Bronchial epithelial cell (primary cell): ENCODE data around the gene SCFD2. TPM values are rescaled to one million over a fixed set of nuclear protein-coding genes. Genes with fewer than 3 reads are reported as not detected.

Experiments
- DNase-seq: peaks from one replicate; pipeline ENCODE4 v3.0.0-alpha.2; 2010; ENCODE audit warnings: low read depth
- FAIRE-seq: peaks from 2 replicates; lab custom pipeline; 2011; peaks lifted over from hg19 to GRCh38; lab: Jason Lieb, UNC
- H3K27me3 ChIP-seq: 2 replicates; pipeline ENCODE4 v1.5.1; 2011; ENCODE audit warnings: low read length; ENCODE audit not compliant: control insufficient read depth, insufficient read depth
- H3K36me3 ChIP-seq: 2 replicates; pipeline ENCODE4 v1.5.1; 2011; ENCODE audit warnings: low read length; ENCODE audit not compliant: control insufficient read depth, insufficient read depth
- H3K4me3 ChIP-seq: 2 replicates; pipeline ENCODE4 v1.5.1; 2011; ENCODE audit warnings: mild to moderate bottlenecking, low read depth, low read length, control low read depth
- total RNA-seq: library from RNA; depleted of rRNA; stranded (reverse); fragments of >200 nt; gene quantifications from 2 replicates; pipeline ENCODE4 v1.2.1, GENCODE V29; 2014
- TF ChIP-seq, protein P1 (sequence below): IDR thresholded peaks from 2 replicates; pipeline ENCODE4 v1.5.1; 2011; ENCODE audit warnings: mild to moderate bottlenecking, moderate library complexity, low read length, control low read depth, inconsistent platforms; ENCODE audit not compliant: insufficient read depth, severe bottlenecking

Gene SCFD2
- total RNA-seq, 1 donor from 2014 or later: 21.9 TPM

DNA sequence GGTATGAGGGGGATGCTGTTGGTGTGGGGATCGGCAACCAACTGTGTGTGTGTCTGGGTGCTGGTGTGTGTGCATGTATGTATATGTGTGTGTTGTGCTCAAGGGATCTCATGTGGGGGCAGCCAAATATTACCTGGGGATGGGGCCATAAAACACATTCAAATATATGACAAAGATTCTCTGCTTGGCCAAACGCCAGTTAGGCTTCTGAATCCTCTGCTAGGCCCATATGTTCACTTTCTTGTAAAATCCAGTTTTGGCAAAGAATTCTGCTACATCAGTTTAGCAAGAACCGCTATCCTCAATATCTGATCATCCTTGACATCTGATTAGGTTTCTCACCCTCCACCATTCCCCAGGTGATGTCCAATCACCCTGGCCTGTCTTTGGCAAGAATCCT, 397.2 kb downstream of the SCFD2 start:
- no peak for DNase-seq
- H3K4me3 ChIP-seq: no peak overlapping the region
- TF ChIP-seq, protein P1, sequence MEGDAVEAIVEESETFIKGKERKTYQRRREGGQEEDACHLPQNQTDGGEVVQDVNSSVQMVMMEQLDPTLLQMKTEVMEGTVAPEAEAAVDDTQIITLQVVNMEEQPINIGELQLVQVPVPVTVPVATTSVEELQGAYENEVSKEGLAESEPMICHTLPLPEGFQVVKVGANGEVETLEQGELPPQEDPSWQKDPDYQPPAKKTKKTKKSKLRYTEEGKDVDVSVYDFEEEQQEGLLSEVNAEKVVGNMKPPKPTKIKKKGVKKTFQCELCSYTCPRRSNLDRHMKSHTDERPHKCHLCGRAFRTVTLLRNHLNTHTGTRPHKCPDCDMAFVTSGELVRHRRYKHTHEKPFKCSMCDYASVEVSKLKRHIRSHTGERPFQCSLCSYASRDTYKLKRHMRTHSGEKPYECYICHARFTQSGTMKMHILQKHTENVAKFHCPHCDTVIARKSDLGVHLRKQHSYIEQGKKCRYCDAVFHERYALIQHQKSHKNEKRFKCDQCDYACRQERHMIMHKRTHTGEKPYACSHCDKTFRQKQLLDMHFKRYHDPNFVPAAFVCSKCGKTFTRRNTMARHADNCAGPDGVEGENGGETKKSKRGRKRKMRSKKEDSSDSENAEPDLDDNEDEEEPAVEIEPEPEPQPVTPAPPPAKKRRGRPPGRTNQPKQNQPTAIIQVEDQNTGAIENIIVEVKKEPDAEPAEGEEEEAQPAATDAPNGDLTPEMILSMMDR: no peak
- H3K27me3 ChIP-seq: no peaks in the 10 kb centered on the region
- no peak for FAIRE-seq
- H3K36me3 ChIP-seq: no peaks in the 10 kb centered on the region

DNA sequence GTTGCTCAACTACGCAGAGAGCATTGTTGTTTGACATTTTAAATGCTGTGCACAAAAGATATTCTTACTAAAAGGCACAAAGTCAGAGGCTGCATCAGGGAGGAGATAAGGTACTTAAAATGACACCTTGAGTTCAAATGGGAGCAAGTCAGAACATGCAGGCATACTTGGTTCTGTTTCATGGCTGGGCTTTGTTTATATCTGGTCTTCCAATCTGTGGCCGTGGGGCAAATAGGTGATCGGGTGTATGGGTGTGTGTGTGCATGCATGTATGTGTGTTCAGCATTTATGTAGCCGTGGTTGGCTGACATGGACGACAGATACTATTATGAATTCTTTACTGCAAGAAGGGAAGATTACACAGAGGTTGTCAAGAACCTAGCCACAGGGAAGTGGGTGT, 397.6 kb downstream of the SCFD2 start:
- Histone ChIP-seq H3K36me3 (no peaks in the 10 kb centered on the region), H3K27me3 (no peaks in the 10 kb centered on the region), H3K4me3 (no peak overlapping the region)
- peak; percentile 72 for DNase-seq
- no peak for FAIRE-seq
- TF ChIP-seq, protein P1: no peak

DNA sequence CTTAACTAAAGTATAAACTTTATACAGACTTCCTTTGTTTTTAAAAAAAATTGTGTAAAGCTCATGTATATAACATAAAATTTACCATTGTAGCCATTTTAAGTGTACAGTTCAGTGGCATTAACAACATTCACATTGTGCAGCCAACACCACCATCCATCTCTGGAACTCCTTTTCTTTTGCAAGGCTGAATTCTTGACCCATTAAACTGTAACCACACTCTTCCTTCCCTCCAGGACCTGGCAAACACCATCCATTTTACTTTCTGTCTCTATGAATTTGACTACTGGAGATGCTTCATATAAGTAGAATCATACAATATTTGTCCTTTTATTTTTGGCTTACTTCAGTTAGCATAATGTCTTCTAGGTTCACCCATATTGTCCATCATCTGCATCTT, 399.1 kb downstream of the SCFD2 start:
- Histone ChIP-seq H3K27me3 (no peaks in the 10 kb centered on the region), H3K36me3 (no peaks in the 10 kb centered on the region), H3K4me3 (no peak overlapping the region)
- DNase-seq (no peak), FAIRE-seq (no peak)
- TF ChIP-seq, protein P1: no peak

DNA sequence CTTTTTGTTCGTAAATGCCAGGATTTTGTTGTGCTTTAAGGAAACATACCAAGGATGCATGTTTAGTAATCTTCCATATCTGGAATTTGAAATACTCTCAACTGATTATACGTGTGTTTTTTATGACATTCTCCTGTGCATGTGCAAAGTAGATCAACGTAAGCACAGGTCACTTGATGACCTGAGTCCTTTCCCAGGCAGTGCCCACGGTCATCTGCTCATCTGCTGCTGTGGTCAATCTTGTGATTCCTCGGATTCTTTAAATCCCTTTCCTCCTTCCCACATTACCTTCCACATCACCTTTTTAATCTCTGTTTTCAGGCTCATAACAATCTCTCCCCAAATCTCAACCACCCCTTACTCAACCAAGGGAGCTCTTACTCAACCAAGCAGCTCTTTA, 399.7 kb downstream of the SCFD2 start:
- H3K27me3 ChIP-seq: no peaks in the 10 kb centered on the region
- TF ChIP-seq, protein P1: no peak
- DNase-seq (no peak), FAIRE-seq (no peak)
- no peaks in the 10 kb centered on the region for H3K36me3 ChIP-seq
- no peak overlapping the region for H3K4me3 ChIP-seq

DNA sequence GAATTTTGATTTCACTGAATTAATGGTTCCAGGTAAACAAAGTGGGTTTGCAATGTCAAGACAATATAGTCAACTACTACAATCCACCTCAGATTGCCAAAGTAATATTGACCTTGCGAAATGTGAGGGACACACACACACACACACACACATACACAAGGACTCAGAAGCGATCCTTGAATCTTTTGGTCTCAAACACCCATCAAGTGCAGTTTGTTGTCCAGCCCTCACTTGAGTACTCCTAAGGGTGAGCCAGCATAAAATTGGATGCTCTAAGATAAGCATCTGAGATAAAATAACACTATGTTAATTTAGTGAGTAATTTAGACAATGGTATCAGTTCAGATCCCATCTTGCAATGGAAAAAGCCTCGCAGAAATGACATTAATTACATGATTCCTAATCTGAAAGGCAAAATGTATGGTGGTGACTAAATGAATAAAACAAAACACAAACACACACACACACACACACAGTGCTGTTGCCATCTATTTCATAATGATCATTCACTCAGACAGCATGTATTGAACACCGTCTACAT, 401.2 kb downstream of the SCFD2 start:
- DNase-seq (no peak), FAIRE-seq (no peak)
- Histone ChIP-seq H3K36me3 (no peaks in the 10 kb centered on the region), H3K4me3 (no peak overlapping the region), H3K27me3 (no peaks in the 10 kb centered on the region)
- TF ChIP-seq, protein P1: no peak

DNA sequence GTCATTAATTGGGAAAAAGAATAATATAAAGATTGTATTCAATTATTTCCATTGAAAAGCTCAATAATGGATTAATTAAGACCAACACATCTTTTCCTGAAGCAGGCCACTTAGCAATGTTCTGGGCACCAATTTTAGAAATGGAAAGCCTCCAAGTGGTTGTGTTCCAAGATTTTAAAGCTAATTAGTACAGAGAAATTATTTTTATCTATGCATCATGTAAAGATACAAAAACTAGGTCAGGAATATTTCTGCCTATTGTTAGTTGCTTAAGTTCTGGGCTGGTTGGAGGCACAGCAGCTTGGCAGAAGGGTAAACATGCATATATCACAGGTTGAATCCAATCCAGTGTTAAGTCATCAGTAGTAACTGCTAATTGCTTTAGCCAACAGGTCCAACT, 401.9 kb downstream of the SCFD2 start:
- no peak overlapping the region for H3K4me3 ChIP-seq
- H3K27me3 ChIP-seq: no peaks in the 10 kb centered on the region
- DNase-seq (no peak), FAIRE-seq (no peak)
- no peaks in the 10 kb centered on the region for H3K36me3 ChIP-seq
- TF ChIP-seq, protein P1: no peak
